GM20431 (cell line): ENCODE data around the gene LARP4B.

ENCODE experiments used
- in situ Hi-C: fragments of 300-500 bp; cut with MseI, MboI; formaldehyde crosslinking; loops from one replicate; pipeline ENCODE4 v1.15.0; 2020; ENCODE audit warnings: low sequenced_read_pairs; ENCODE audit not compliant: unreplicated experiment

The LARP4B gene

DNA sequence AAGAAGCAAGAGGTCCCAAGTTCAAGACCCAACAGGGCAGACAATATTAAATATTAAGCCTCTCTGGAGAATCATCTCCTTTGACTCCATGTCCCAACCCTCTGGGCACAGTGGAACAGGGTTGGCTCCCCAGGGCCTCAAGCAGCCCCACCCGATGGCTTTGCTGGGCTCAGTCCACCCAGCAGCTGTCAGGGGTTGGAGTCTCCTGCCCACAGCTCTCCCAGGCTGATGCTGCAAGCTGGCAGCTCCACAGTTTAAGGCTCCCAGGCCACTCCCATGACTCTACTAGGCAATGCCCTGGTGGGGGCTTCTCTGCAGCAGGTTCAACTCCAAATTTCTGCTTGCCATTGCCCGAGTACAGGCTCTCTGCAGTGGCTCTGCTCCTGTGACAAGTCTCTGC lies 55.1 kb downstream of the LARP4B start:
- in situ Hi-C loops = no loop called here

DNA sequence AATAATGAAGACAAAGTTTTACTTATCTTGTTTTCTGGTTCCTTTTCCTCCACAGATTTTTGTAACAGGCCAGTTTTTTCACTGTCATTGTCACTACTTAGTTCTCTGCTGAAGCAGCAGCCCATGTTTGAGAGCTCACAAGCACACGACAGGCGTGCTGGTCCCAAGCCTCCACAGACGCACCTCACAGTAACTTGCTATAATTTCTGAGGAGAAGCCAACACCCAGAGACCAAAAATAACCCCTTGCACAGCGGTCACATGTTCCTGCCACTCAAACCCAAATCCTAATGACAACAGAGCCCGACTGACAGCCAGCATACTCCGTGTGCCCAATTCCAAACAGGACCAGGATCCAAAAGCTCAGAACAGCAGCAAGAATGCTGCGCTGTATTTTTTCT lies 58.5 kb downstream of the LARP4B start:
- in situ Hi-C loops = no loop called here

DNA sequence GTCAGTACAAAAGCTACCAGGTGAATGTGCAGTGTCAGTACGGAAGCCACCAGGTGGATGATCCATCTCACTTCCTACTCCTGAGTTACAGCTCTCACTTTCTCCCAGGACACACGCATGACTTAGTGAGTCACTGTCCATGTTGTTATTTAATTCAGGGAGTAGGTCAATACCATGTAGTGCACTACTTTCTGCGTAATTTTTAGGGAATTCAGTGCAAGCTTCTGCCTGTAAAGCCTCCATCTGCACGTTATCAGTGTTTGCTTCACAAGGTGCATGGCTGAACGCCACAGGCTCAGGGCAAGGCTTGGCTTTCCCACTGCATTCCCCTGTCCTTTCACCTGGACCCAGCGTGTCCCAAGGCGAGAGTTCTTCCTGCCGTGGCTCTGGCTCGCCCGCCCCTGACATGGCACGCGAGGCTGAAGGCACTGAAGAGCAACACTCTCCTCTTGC lies 59.5 kb downstream of the LARP4B start:
- in situ Hi-C loops = no loop called here

DNA sequence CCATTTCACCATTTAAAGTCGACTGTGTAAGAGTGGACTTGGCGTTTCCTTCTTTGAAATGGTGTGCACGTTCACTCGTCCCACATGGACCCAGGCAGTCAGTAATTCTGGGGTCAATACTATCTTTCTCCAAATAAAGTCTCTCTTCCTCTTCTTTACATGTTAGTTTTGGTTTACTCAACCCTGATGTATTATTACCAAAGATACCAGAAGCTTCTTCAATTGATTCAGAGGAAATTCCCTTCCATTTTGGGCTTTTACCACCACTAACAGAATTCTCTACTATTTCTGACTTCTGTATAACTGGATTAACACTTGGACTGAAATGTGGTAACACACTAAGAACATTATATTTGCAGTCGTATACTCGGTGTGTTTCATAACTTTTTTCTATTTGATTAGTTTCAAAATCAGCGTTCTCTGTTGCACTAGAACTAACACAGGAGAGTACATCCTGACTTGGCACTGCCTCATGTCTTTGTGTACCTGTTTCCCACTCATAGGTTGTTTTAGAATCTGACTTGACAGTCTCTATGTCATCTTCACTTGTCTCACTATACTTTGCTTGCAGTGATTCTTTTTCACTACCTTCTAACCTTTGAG lies 60.8 kb downstream of the LARP4B start:
- in situ Hi-C loops = no loop called here

DNA sequence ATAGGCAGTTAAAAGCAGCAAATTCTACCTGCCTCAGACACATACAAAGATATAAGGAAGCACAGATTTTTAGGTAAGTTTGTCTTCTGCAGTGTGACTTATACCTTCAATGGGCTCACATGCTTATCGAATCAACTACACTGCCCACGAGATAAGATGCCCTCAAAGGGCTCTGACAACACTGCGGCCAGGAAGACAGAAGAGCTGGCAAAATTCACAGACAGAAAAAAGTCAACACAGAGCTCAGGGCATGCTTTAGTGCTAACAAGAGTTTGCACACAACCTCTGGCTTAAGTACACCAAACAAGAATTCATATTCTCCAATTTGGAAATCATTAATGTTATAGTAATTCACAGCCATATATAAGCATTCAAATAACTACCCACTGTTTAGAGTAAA lies 62.3 kb downstream of the LARP4B start:
- in situ Hi-C loops = no loop called here

DNA sequence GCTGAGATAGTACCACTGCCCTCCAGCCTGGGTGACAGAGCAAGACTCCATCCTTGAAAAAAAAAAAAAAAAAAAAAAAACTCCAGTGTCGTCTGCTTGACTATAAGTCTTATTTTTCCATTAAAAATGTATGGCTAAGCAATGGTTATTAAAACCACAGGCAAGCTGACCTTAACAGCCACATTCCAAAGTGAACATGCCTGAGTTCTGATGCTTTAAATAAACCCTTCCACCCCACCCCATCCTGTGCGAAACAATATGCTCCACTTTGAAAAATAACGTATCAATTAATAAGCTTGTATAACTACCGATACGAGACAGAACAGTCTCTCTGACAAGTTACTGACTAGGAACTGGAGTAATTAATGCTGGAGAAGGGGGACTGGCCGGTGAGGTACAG lies 63.7 kb downstream of the LARP4B start:
- in situ Hi-C loops = no loop called here

DNA sequence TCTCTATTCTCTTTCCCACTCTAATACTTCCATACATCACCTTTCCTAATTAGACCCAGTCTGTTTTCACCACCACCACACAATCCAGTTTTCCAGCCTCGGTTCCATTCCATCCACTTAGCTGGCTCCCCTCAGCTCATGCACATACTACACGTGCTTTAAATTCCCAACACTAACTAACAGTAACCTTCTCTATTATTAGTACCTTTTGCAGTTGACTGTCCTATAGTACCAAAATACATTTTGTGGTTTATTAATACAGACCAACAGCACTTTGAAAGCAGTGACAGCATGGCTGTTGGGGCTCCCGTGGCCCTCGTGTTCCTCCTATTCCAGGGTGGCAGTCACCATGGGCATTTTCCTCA lies 64.9 kb downstream of the LARP4B start:
- in situ Hi-C loops = no loop called here

DNA sequence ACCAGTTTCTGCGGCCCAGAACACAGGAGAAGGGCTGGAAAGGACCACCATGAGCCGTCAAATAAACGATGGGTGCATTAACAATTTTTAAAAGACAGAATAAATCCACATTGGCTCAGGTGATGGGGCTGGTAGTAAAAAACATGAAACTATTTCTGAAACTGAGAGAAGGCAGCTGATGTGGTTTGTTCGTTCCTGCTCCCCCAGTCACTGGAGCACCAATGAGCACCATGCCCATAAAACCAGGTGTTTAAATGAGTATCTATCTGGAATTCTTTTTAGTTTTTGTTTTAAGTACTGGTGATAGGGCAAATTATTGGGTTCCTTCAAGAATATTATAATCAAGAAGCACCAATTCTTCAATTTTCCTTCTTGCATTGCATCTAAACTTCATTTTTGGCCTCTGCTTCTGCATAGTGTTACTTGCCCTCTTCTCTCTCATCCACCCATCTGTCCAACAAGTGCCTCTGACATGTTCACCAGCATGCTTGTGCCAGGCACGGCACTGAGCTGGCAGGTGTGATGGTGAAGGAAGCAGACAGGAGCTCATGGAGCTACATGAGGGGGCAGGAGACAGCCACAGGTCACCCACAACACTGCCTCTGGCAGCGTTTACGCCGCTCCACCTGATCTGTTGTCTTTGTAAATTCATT lies 65.5 kb downstream of the LARP4B start:
- in situ Hi-C loops = no loop called here

DNA sequence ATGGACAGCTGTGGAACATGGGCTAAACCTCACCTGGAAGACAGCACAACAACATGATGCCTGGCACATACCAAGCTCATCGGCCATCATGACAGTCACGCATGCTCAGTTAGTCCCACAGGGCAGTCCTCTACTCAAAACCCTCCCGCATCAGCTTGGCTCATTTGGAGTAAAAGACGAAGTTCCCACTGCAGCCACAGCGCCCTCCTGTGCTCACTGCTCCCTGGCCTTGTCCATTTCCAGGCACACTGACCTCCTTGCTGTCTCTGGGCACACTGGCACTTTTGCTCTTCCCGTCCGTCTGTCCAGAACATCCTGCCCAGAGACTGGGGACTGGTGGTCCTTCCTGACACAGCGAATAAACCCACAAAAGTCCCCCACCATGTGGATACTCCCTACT lies 66.2 kb downstream of the LARP4B start:
- in situ Hi-C loops = no loop called here

DNA sequence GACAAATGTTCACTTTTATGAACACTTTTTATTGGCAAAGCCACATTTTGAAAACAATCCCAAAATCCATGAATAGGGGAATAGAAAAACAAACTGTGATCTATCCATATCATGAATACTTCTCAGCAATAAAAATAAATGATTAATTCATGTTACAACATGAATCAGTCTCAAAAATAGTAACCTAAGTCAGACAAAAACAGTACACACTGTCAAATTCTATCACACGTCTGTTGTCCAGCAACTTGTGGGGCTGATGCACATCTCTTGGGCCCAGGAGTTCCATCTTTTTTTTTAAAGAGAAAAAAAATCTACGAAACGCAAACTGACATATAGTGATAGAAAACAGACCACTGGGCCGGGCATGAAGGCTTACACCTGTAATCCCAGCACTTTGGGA lies 71.0 kb downstream of the LARP4B start:
- in situ Hi-C loops = no loop called here

DNA sequence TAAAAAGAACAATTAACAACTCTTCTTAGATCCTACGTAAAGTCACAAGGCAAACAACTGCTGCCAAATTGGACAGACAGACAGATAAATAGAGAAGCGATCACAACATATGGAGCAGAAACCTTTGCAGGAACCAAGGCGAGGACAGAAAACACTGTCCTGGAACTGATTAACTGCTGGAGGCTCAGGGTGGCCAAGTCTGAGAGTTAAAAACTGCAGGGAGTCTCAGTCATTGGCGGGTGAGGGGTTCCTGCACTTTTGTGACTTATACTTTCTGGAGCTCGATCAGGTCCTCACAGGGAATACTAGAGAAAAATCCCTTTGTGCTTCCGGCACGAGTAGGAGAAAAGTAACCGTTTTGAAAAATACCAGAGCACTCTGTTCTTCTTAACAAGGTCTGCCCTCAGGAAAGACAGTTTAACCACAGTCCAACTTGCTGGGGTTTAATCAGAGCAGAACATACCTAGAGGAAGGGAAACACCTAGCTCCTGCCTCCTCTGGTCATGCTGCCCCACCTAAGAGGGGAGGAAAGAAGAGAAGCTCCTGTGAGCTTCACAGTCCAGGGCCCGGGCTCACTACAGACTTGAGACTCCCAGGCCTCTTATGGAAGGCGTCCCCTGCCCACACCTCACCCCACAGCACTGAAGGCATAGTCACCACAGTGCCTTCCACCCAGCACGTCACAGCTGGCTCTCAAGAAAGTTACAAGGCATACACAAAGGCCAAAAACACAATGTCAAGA lies 74.9 kb downstream of the LARP4B start:
- in situ Hi-C loops = no loop called here

DNA sequence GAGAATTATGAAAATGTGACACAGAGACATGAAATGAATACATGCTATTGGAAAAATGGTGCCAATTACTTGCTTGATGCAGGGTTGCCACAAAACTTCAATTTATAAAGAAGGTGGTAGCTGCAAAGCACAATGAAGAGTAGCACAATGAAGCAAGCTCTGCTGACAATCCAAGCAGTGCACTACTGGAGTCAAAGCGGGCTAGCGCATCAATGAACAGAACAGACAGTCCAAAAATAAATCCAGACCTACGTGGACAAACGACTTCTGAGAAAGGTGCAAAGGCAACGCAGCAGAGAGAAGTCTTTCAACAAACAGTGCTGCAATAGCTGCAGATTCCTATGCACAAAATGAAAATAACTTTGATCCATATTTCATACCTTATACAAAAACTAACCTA lies 75.8 kb downstream of the LARP4B start:
- in situ Hi-C loops = no loop called here

DNA sequence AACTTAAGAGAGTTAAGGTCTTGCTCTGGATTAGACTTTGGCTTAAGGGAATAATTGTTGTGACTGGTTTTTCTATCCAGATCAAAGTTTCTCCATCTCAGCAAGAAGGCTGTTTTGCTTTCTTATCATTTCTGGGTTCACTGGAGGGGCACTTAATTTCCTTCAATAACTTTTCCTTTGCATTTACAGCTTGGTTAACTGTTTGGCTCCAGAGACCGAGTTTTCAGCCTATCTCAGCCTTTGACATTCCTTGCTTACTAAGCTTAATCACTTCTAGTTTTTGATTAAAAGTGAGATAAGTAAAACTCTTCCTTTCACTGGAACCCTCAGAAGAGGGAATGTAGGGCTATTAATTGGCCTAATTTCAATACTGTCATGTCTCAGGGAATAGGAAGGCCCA lies 76.4 kb downstream of the LARP4B start:
- in situ Hi-C loops = no loop called here

DNA sequence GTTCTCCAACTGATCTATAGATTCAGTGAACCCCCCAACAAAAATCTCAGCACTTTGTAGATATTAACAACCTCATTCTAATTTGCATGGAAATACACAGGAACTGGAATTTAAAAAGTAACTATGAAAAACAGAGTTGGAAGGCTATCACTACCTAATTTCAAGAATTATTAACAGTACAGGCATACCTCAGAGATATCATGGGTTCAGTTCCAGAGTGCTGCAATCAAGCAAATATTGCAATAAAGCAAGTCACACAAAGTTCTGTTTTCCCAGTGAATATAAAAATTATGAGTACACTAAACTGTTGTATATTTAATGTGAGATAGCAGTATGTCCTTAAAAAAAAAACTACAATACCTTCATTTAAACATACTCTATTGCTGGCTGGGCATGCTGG lies 78.5 kb downstream of the LARP4B start:
- in situ Hi-C loops = no loop called here

DNA sequence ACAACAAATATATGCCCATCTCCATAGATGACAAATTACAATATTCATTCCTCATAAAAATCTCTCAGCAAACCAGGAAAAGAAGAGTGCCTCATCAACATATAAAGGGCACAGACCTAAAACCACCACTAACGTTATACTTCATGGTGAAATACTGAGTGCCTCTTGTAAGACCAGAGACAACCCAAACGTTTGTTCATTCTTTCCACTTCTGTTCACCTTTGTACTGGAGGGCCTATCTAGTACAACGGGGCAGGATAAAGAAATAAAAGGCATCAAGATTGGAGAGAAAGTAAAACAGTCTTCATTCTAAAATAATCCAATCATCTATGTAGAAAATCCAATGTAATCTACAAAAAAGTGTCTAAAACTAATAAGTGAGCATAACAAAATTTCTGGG lies 79.1 kb downstream of the LARP4B start:
- in situ Hi-C loops = no loop called here

DNA sequence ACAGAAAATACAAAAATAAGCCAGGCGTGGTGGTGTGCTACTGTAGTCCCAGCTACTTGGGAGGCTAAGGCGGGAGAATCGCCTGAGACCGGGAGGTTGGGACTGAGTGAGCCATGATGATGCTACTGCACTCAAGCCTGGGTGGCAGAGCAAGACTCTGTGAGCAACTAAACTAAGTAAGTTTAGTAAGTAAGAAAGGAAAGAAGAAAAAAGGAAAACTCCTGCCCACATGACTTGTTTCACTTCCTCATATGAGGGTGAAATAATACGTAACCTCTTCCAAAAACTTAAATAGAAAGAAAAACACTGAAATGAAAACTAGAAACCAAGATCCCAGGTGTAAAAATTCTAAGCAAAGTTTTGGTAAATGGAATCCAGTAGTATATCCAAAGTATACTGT lies 79.6 kb downstream of the LARP4B start:
- in situ Hi-C loops = no loop called here

DNA sequence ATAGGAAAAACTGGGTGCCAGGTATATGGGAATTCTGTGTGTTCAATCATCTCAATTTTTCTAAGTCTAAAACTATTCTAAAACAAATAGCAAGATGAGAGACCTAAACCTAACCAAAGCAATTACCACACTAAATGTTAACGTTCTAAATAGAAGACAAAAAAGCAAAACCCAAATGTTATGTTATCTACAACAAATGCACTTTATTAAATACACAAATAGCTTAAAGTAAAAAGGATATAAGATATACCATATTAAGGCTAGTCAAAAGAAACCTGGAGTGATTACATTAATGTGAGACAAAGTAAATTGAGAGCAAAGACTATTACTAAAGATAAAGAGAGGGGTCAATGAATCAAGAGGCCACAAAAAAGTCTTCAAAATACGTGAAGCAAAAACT lies 81.4 kb downstream of the LARP4B start:
- in situ Hi-C loops = no loop called here

DNA sequence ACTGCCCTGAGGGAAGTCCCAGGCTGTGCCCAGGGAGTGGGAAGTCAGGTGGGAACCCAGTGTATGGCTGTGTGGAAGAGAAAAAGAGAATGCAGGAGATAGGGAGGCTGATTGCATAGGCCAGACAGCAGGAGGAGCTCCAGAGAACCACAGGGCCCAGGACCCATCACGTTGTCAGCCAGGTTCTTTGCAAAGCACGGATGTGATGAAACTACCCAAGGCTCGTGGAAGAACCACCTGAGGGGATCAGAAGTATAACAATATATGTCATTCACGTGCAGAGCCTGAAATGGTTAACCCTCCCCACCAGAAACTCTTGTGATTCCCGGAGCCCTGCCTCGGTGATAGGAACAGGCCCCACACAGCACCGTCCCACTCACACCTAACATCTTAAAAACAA lies 83.6 kb downstream of the LARP4B start:
- in situ Hi-C loops = no loop called here

DNA sequence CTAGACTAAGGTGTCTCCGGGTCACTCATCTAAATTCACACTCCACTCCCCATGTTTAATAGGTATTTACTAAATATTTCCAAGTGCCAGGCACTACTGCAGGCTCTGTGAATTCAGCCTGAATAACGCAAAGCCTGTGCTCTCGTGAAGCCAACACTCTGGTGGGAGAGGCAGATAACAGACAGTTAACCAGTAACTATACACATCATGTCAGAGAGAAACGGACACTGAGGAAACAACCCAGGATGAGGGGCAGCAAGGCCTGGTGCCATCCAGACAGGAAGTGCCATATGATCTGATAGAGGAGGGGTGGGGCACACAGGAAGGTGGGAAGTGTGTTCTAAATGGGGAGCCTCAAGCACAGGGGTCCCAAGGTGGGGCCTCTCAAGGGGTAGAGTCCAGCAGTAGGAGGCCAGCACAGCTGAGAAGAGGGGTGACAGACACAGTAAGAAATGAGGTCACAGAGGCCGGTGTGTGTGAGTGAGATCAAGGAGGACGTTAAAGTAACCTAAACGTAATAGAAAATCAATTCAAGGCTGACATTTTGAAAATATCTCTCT lies 85.3 kb downstream of the LARP4B start:
- in situ Hi-C loops = no loop called here

DNA sequence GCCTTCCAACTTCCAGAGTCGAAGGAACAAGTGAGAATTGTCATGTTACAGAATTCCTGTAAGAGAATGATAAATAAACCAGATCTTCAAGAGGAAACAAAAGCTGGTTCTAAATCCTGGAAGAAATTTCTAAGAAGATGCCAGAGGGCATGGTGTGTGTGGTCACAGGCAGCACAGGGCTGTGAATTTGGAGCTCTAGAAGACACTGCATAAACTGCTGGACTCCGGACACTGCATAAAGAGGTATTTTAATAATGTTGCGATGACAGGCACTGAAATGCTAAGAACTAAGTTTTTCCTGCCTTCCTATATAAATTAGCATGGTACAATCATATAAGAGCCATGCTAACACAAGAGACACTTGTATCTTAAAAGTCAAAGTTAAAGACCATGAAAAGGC lies 86.0 kb downstream of the LARP4B start:
- in situ Hi-C loops = no loop called here

DNA sequence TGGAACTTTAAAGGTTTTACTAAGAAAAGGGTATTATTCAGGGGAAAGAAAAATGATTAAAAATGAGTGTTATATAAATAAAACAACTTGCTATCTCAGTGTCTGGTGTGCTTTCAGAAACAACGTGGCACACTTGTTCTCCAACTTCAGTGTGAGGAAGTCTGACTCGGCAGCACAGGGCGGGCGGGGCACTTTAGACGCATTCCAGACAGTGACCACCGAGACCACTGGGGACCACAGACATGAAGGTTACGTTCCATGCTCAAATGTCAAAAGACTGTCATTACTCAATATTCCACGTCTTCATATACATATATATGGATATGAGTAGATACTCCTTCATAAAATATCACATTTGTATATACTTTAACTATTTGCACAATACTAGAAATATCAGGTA lies 87.0 kb downstream of the LARP4B start:
- in situ Hi-C loops = no loop called here
